ENCODE measurements around the gene ADGRV1.

The ADGRV1 gene

DNA sequence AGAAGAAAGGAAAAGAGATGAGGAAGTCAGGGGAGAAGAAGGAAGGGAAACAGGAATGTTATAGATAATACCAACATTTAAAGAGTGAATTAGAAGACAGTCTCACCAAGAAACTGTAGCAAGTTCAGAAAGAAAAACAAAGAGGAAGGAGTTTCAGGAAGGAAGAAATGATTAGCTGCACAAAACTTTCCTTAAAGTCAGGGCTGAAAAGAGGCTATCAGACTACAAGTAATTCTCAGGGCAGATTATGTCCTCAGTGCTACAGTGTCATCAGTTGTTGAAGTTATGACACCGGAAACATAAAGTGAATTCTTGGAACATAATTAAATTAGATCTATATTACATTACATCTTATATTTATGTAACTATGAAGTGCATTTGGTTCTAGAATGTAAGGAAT is 597.6 kb downstream of the ADGRV1 start:
- H3K27me3 ChIP-seq (ENCODE audit: insufficient read depth, poor library complexity, severe bottlenecking): no peaks in the 10 kb centered on the region
- DNase-seq (ENCODE audit: low read depth in 1 of 2, low spot score in 1 of 2): no peak
- TF ChIP-seq REST (IDR thresholded peaks at IDR 0.05; ENCODE audit: insufficient replicate concordance, low read depth): no peak
- H3K4me3 ChIP-seq (replicated peaks; ENCODE audit: insufficient read depth, low read length): no peak overlapping the region
- no peak overlapping the region; the same call in 1 of the 2 replicates for H3K27ac ChIP-seq (replicated peaks)

GRCh38 chr5:91158011-91158410 is 599.4 kb downstream of the ADGRV1 start:
- no peak for DNase-seq (ENCODE audit: low read depth in 1 of 2, low spot score in 1 of 2)
- no peak overlapping the region for H3K27ac ChIP-seq (replicated peaks)
- no peak for TF ChIP-seq CTCF (IDR thresholded peaks at IDR 0.05; ENCODE audit: insufficient read depth, low read length)
- no peak for TF ChIP-seq GABPA (IDR thresholded peaks at IDR 0.05; ENCODE audit: low read depth)
- TF ChIP-seq REST (IDR thresholded peaks at IDR 0.05; ENCODE audit: insufficient replicate concordance, low read depth): no peak
- TF ChIP-seq SPI1 (IDR thresholded peaks at IDR 0.05; ENCODE audit: borderline replicate concordance, low read depth): no peak
- TF ChIP-seq POLR2AphosphoS5 (IDR thresholded peaks at IDR 0.05; ENCODE audit: low read depth): no peak
- H3K4me3 ChIP-seq (replicated peaks; ENCODE audit: insufficient read depth, low read length): no peak overlapping the region
- H3K27me3 ChIP-seq (ENCODE audit: insufficient read depth, poor library complexity, severe bottlenecking): no peaks in the 10 kb centered on the region

- no peak for TF ChIP-seq SPI1 (IDR thresholded peaks at IDR 0.05; ENCODE audit: borderline replicate concordance, low read depth)
- TF ChIP-seq REST (IDR thresholded peaks at IDR 0.05; ENCODE audit: insufficient replicate concordance, low read depth): no peak
- no peak for TF ChIP-seq CTCF (IDR thresholded peaks at IDR 0.05; ENCODE audit: insufficient read depth, low read length)
- TF ChIP-seq GABPA (IDR thresholded peaks at IDR 0.05; ENCODE audit: low read depth): no peak
- no peak for TF ChIP-seq POLR2AphosphoS5 (IDR thresholded peaks at IDR 0.05; ENCODE audit: low read depth)
- H3K4me3 ChIP-seq (replicated peaks; ENCODE audit: insufficient read depth, low read length): no peak overlapping the region
- no peak for DNase-seq (ENCODE audit: low read depth in 1 of 2, low spot score in 1 of 2)
- no peaks in the 10 kb centered on the region for H3K27me3 ChIP-seq (ENCODE audit: insufficient read depth, poor library complexity, severe bottlenecking)
- H3K27ac ChIP-seq (replicated peaks): no peak overlapping the region
Measured at GRCh38 chr5:91159647-91160046, 601.0 kb downstream of the ADGRV1 start.

Measured in HL-60 (cell line).